Liver (tissue), 9 donors: Measurements from ENCODE around the gene MRPL18. TPM values are rescaled to one million over a fixed set of nuclear protein-coding genes. Genes with fewer than 3 reads are reported as not detected.
"Not testable (repeated sequence)": the region's sequence is repeated elsewhere in the genome, so short reads cannot be mapped to it uniquely, and the experiment has no call there.

Experiments
- DNase-seq: peaks from one replicate; pipeline ENCODE4 v3.0.0-alpha.2; 2017; ENCODE audit warnings: low spot score
- H3K27ac ChIP-seq, 2 donors: one replicate each; pipeline ENCODE4 v1.7.0; 2013; ENCODE audit warnings: inconsistent platforms in 2 of 2, low read length in 2 of 2, control low read depth in 1 of 2, low read depth in 1 of 2, mild to moderate bottlenecking in 1 of 2
- H3K27me3 ChIP-seq, 4 donors: one replicate each; pipeline versions ENCODE4 v1.6.1 to v1.7.0; 2013; ENCODE audit warnings: low read length in 3 of 4, inconsistent platforms in 1 of 4, mild to moderate bottlenecking in 1 of 4, moderate library complexity in 1 of 4; ENCODE audit not compliant: control insufficient read depth in 4 of 4, insufficient read depth in 4 of 4
- H3K36me3 ChIP-seq, 4 donors: one replicate each; pipeline versions ENCODE4 v1.6.1 to v1.7.0; 2013; ENCODE audit warnings: low read length in 3 of 4, mild to moderate bottlenecking in 3 of 4, low read depth in 1 of 4, moderate library complexity in 1 of 4; ENCODE audit not compliant: control insufficient read depth in 4 of 4, insufficient read depth in 3 of 4
- H3K4me1 ChIP-seq, 4 donors: one replicate each; pipeline versions ENCODE4 v1.6.1 to v1.7.0; 2013; ENCODE audit warnings: low read length in 3 of 4, mild to moderate bottlenecking in 3 of 4, moderate library complexity in 1 of 4; ENCODE audit not compliant: control insufficient read depth in 4 of 4, insufficient read depth in 4 of 4
- H3K4me3 ChIP-seq, 3 donors: one replicate each; pipeline versions ENCODE4 v1.6.1 to v1.7.0; 2013; ENCODE audit warnings: low read length in 3 of 3, control low read depth in 1 of 3, low read depth in 1 of 3, mild to moderate bottlenecking in 1 of 3
- H3K9ac ChIP-seq, 2 donors: one replicate each; pipeline ENCODE4 v1.7.0; 2013; ENCODE audit warnings: low read length in 2 of 2, mild to moderate bottlenecking in 2 of 2, moderate library complexity in 2 of 2, control low read depth in 1 of 2, low read depth in 1 of 2
- H3K9me3 ChIP-seq, 4 donors: one replicate each; pipeline versions ENCODE4 v1.6.1 to v1.7.0; 2013; ENCODE audit warnings: low read length in 3 of 4; ENCODE audit not compliant: control insufficient read depth in 4 of 4
- EGR1 ChIP-seq, 2 donors: IDR thresholded peaks; 2 replicates each; pipeline ENCODE4 v1.6.1; 2016 to 2018; ENCODE audit warnings: antibody characterized with exemption in 2 of 2, low read depth in 2 of 2
- FOXA1 ChIP-seq: IDR thresholded peaks from 2 replicates; pipeline ENCODE4 v1.6.1; 2016; ENCODE audit warnings: antibody characterized with exemption
- FOXA2 ChIP-seq: IDR thresholded peaks from 2 replicates; pipeline ENCODE4 v1.6.1; 2016; ENCODE audit warnings: antibody characterized with exemption
- GABPA ChIP-seq, 2 donors: IDR thresholded peaks in 1 of 2; conservative IDR thresholded peaks in 1 of 2; 2 replicates each; pipeline ENCODE4 v1.6.1; 2016; ENCODE audit warnings: antibody characterized with exemption in 2 of 2, mild to moderate bottlenecking in 1 of 2, moderate library complexity in 1 of 2
- HNF4A ChIP-seq, 2 donors: conservative IDR thresholded peaks; 2 replicates each; pipeline ENCODE4 v1.6.1; 2016; ENCODE audit warnings: antibody characterized with exemption in 2 of 2, mild to moderate bottlenecking in 2 of 2
- HNF4G ChIP-seq: IDR thresholded peaks from 2 replicates; pipeline ENCODE4 v1.6.1; 2016; ENCODE audit warnings: antibody characterized with exemption
- JUND ChIP-seq, 2 donors: IDR thresholded peaks; 2 replicates each; pipeline ENCODE4 v1.6.1; 2016; ENCODE audit warnings: antibody characterized with exemption in 2 of 2
- NR2F2 ChIP-seq: IDR thresholded peaks from 2 replicates; pipeline ENCODE4 v1.6.1; 2016; ENCODE audit warnings: antibody characterized with exemption
- RAD21 ChIP-seq, 2 donors: IDR thresholded peaks; 2 replicates each; pipeline ENCODE4 v1.6.1; 2016; ENCODE audit warnings: antibody characterized with exemption in 2 of 2, mild to moderate bottlenecking in 2 of 2
- RXRA ChIP-seq, 2 donors: IDR thresholded peaks; 2 replicates each; pipeline ENCODE4 v1.6.1; 2017 to 2018; ENCODE audit warnings: antibody characterized with exemption in 2 of 2, mild to moderate bottlenecking in 1 of 2
- SP1 ChIP-seq: IDR thresholded peaks from 2 replicates; pipeline ENCODE4 v1.6.1; 2018; ENCODE audit warnings: antibody characterized with exemption, mild to moderate bottlenecking
- TAF1 ChIP-seq: conservative IDR thresholded peaks from 2 replicates; pipeline ENCODE4 v1.6.1; 2016; ENCODE audit warnings: antibody characterized with exemption, mild to moderate bottlenecking
- YY1 ChIP-seq: IDR thresholded peaks from 2 replicates; pipeline ENCODE4 v1.6.1; 2016; ENCODE audit warnings: antibody characterized with exemption, mild to moderate bottlenecking
- WGBS: extraction: QIAGEN DNeasy Blood & Tissue Kit; methylation state at CpG from one replicate; pipeline ENCODE4 v1.1.7; 2013; 5-methylcytosine and 5-hydroxymethylcytosine counted together
- polyA plus RNA-seq, 2 donors: library from polyadenylated mRNA; stranded (reverse) in 1 of 2; unstranded in 1 of 2; fragments of 200-250 nt in 1 of 2; fragments of >200 nt in 1 of 2; fragmentation: Nextera tagmentation in 1 of 2; extraction: Ambion mirVana in 1 of 2; gene quantifications; one replicate each; pipeline versions ENCODE4 v1.2.1 to v1.2.3, GENCODE V29; 2013 to 2015
- total RNA-seq, 2 donors: library from RNA; depleted of rRNA; stranded (reverse); fragments of >200 nt; gene quantifications; one replicate each; pipeline ENCODE4 v1.2.3, GENCODE V29; 2014
- TF ChIP-seq, protein P1 (sequence below): fragments of 150-350 bp; IDR thresholded peaks from 2 replicates; pipeline ENCODE4 v1.5.1; 2017; ENCODE audit warnings: improper control_type of control experiment, low read depth, low read length; ENCODE audit not compliant: missing input control
- TF ChIP-seq, protein P2 (sequence below): IDR thresholded peaks from 2 replicates; pipeline ENCODE4 v1.6.1; 2016; ENCODE audit warnings: antibody characterized with exemption
- TF ChIP-seq, protein P3 (sequence below): IDR thresholded peaks from 2 replicates; pipeline ENCODE4 v1.6.1; 2016; ENCODE audit warnings: antibody characterized with exemption
- TF ChIP-seq, protein P4 (sequence below): IDR thresholded peaks from 2 replicates; pipeline ENCODE4 v1.6.1; 2016; ENCODE audit warnings: antibody characterized with exemption
- TF ChIP-seq, protein P5 (sequence below): IDR thresholded peaks from 2 replicates; pipeline ENCODE4 v1.6.1; 2016; ENCODE audit warnings: antibody characterized with exemption, mild to moderate bottlenecking
- donor health status: healthy.
- donor health status: healthy.
- donor health status: healthy.
- donor health status: healthy.
- donor health status: healthy.

Gene MRPL18
- total and polyA plus RNA-seq, 4 donors: 32.5 to 61.9 (median 41.9) TPM

DNA sequence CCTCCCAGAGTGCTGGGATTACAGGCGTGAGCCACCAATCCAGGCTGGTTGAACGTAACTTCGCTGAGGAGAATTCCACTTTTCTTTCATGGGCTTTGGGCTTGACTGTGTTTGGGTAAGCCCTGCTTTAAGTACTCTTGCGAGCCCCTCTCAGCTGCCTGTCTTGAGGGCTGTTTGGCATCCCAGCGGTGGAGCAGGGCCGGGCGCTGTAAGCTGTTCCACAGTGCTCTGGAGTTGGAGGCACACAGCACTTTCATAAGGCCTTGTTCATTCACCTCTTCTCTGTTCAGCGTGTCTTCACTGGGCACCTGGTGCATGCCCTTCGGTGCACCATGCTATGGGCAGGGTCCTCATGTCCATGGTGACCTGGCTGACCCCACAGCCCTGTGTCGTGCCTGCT, 31.5 kb downstream of the MRPL18 start (continued):
- TF ChIP-seq, protein P1, sequence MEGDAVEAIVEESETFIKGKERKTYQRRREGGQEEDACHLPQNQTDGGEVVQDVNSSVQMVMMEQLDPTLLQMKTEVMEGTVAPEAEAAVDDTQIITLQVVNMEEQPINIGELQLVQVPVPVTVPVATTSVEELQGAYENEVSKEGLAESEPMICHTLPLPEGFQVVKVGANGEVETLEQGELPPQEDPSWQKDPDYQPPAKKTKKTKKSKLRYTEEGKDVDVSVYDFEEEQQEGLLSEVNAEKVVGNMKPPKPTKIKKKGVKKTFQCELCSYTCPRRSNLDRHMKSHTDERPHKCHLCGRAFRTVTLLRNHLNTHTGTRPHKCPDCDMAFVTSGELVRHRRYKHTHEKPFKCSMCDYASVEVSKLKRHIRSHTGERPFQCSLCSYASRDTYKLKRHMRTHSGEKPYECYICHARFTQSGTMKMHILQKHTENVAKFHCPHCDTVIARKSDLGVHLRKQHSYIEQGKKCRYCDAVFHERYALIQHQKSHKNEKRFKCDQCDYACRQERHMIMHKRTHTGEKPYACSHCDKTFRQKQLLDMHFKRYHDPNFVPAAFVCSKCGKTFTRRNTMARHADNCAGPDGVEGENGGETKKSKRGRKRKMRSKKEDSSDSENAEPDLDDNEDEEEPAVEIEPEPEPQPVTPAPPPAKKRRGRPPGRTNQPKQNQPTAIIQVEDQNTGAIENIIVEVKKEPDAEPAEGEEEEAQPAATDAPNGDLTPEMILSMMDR: no peak
- TF ChIP-seq RXRA (IDR thresholded peaks at IDR 0.05): no peak
- TF ChIP-seq HNF4A (conservative IDR thresholded peaks at IDR 0.05): no peak

DNA sequence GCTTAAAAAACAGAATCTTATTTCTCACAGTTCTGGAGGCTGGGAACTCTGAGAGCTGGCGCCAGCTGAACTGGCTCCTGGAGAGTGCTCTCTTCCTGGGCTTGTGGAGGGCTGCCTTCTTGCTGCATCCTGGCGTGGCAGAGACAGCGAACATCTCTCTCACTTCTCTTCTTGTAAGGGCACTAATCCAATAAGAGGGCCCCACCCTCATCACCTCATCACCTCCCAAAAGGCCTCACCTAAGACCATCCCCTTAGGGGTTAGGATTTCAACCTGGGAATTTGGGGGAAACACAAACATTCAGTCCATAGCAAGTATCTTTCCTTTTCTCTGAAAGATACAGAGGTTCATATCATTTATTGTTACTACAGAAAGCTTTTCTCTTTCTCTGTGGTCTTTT, 33.7 kb downstream of the MRPL18 start:
- WGBS: 97% methylated on average over 3 of the region's 3 CpGs
- Histone ChIP-seq H3K4me1 (no peaks in the 10 kb centered on the region), H3K4me3 (no peak overlapping the region), H3K9me3 (no peaks in the 10 kb centered on the region), H3K36me3 (no peaks in the 10 kb centered on the region), H3K27me3 (no peaks in the 10 kb centered on the region), H3K27ac (no peak overlapping the region), H3K9ac (no peak overlapping the region)
- TF ChIP-seq JUND (IDR thresholded peaks at IDR 0.05): no peak
- TF ChIP-seq, protein P2, sequence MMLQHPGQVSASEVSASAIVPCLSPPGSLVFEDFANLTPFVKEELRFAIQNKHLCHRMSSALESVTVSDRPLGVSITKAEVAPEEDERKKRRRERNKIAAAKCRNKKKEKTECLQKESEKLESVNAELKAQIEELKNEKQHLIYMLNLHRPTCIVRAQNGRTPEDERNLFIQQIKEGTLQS: no peak
- no peak for TF ChIP-seq HNF4G
- TF ChIP-seq, protein P1: no peak
- TF ChIP-seq, protein P3, sequence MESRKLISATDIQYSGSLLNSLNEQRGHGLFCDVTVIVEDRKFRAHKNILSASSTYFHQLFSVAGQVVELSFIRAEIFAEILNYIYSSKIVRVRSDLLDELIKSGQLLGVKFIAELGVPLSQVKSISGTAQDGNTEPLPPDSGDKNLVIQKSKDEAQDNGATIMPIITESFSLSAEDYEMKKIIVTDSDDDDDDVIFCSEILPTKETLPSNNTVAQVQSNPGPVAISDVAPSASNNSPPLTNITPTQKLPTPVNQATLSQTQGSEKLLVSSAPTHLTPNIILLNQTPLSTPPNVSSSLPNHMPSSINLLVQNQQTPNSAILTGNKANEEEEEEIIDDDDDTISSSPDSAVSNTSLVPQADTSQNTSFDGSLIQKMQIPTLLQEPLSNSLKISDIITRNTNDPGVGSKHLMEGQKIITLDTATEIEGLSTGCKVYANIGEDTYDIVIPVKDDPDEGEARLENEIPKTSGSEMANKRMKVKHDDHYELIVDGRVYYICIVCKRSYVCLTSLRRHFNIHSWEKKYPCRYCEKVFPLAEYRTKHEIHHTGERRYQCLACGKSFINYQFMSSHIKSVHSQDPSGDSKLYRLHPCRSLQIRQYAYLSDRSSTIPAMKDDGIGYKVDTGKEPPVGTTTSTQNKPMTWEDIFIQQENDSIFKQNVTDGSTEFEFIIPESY: no peak
- TF ChIP-seq RXRA (IDR thresholded peaks at IDR 0.05): no peak
- no peak for TF ChIP-seq SP1
- no peak for TF ChIP-seq FOXA1
- no peak for TF ChIP-seq EGR1 (IDR thresholded peaks at IDR 0.05; ENCODE audit: low read depth in 2 of 2)
- no peak for TF ChIP-seq NR2F2
- no peak for TF ChIP-seq FOXA2
- no peak for TF ChIP-seq YY1
- no peak for TF ChIP-seq RAD21 (IDR thresholded peaks at IDR 0.05)
- no peak for TF ChIP-seq HNF4A (conservative IDR thresholded peaks at IDR 0.05)
- TF ChIP-seq, protein P4, sequence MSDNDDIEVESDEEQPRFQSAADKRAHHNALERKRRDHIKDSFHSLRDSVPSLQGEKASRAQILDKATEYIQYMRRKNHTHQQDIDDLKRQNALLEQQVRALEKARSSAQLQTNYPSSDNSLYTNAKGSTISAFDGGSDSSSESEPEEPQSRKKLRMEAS: no peak
- TF ChIP-seq, protein P5, sequence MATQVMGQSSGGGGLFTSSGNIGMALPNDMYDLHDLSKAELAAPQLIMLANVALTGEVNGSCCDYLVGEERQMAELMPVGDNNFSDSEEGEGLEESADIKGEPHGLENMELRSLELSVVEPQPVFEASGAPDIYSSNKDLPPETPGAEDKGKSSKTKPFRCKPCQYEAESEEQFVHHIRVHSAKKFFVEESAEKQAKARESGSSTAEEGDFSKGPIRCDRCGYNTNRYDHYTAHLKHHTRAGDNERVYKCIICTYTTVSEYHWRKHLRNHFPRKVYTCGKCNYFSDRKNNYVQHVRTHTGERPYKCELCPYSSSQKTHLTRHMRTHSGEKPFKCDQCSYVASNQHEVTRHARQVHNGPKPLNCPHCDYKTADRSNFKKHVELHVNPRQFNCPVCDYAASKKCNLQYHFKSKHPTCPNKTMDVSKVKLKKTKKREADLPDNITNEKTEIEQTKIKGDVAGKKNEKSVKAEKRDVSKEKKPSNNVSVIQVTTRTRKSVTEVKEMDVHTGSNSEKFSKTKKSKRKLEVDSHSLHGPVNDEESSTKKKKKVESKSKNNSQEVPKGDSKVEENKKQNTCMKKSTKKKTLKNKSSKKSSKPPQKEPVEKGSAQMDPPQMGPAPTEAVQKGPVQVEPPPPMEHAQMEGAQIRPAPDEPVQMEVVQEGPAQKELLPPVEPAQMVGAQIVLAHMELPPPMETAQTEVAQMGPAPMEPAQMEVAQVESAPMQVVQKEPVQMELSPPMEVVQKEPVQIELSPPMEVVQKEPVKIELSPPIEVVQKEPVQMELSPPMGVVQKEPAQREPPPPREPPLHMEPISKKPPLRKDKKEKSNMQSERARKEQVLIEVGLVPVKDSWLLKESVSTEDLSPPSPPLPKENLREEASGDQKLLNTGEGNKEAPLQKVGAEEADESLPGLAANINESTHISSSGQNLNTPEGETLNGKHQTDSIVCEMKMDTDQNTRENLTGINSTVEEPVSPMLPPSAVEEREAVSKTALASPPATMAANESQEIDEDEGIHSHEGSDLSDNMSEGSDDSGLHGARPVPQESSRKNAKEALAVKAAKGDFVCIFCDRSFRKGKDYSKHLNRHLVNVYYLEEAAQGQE: no peak
- TF ChIP-seq GABPA (IDR thresholded peaks at IDR 0.05 in 1 of 2, conservative IDR thresholded peaks at IDR 0.05 in 1 of 2): no peak
- TF ChIP-seq TAF1: no peak
- no peak for DNase-seq

DNA sequence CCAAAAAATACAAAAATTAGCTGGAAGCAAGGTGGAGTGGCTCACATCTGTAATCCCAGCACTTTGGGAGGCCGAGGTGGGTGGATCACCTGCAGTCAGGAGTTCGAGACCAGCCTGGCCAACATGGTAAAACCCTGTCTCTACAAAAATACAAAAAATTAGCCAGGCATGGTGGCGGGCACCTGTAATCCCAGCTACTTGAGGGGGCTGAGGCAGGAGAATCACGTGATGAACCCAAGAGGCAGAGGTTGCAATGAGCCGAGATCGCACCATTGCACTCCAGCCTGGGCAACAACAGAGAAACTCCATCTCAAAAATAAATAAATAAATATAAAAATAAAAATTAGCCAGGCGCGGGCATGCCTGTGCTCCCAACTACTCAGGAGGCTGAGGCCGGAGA, 34.4 kb downstream of the MRPL18 start:
- H3K27me3 ChIP-seq, H3K4me3 ChIP-seq, H3K4me1 ChIP-seq, H3K36me3 ChIP-seq, H3K27ac ChIP-seq, H3K9me3 ChIP-seq, H3K9ac ChIP-seq, DNase-seq: not testable (repeated sequence)
- WGBS: 95% methylated on average over 9 of the region's 9 CpGs
